Measurements from ENCODE around the gene TAF1C. TPM values are rescaled to one million over a fixed set of nuclear protein-coding genes. Genes with fewer than 3 reads are reported as not detected.

TAF1C gene
- total and polyA plus RNA-seq, 10 of the 15 experiments (the other 5 are each of a cell fraction or from before 2014, with no cell fraction given), result 0.98 to 40.1 (median 15.4) TPM

GRCh38 chr16:84138500-84138823, 48.4 kb downstream of the TAF1C start:
- peak overlapping the region; percentile 71; the same call in 1 of the 2 replicates for H3K4me2 ChIP-seq (ENCODE audit: control insufficient read depth, insufficient read depth)
- 48% methylated on average over 2 of the region's 2 CpGs for WGBS (ENCODE audit: insufficient coverage, insufficient replicate concordance, low lambda C conversion rate, missing lambda C conversion rate)
- in situ Hi-C loops (cut with MboI) (no loop called here), intact Hi-C loops (cut with micrococcal nuclease; ENCODE audit: unreplicated experiment) (no loop called here)
- ChIA-PET CTCF (interaction anchor here (0.8 to 1.5 kb wide), 6 partner anchors 15 to 52 kb away, joined by 3 to 7 read pairs (median 3); partner anchors contain the start of gene TAF1C), SMC1A (ENCODE audit: uncharacterized antibody, unreplicated experiment) (interaction anchor here (1.0 to 1.5 kb wide), 2 partner anchors 16 to 21 kb away, joined by 3 to 4 read pairs; no protein-coding TSS in a partner anchor), RAD21 (ENCODE audit: unreplicated experiment) (interaction anchor here (0.8 to 1.8 kb wide), 2 partner anchors 21 to 26 kb away, joined by 3 to 5 read pairs; partner anchors contain the start of gene MBTPS1), POLR2A (no interaction called here)
- DNase-seq (ENCODE audit: low read depth, low spot score) (no peak), ATAC-seq (no peak), FAIRE-seq (no peak)
- no peaks in the 10 kb centered on the region for H3K27me3 ChIP-seq (replicated peaks in 1 of 2; ENCODE audit: control insufficient read depth in 2 of 2, insufficient read depth in 2 of 2, low read length in 1 of 2)
- H3K79me2 ChIP-seq (ENCODE audit: control insufficient read depth, insufficient read depth, low read length), result peaks cover 1% of the 10 kb centered on the region
- no peak overlapping the region for H3K9ac ChIP-seq (ENCODE audit: control insufficient read depth, insufficient read depth, low read length)
- no peak overlapping the region for H3K27ac ChIP-seq (ENCODE audit: control insufficient read depth, insufficient read depth)
- H3K36me3 ChIP-seq (ENCODE audit: control insufficient read depth in 2 of 2, insufficient read depth in 2 of 2, low read length in 1 of 2), result no peaks in the 10 kb centered on the region
- H3K9me3 ChIP-seq (replicated peaks; ENCODE audit: control insufficient read depth, insufficient read depth, low read length), result no peaks in the 10 kb centered on the region
- no peaks in the 10 kb centered on the region for H4K20me1 ChIP-seq (ENCODE audit: control insufficient read depth, insufficient read depth)
- no peak overlapping the region for H3K4me3 ChIP-seq
- peaks cover 11% of the 10 kb centered on the region for H3K4me1 ChIP-seq (ENCODE audit: control insufficient read depth, insufficient read depth, low read length)
- no peak overlapping the region for H2AFZ ChIP-seq (ENCODE audit: control insufficient read depth, low read depth, low read length)
- no TSS peak for BruUV-seq (replicated peaks)
- no peak for TF ChIP-seq STAT1 (conservative IDR thresholded peaks at IDR 0.05)
- TF ChIP-seq STAT3 (IDR thresholded peaks at IDR 0.05; ENCODE audit: low read depth, low read length), result no peak
- TF ChIP-seq SKIL (IDR thresholded peaks at IDR 0.05; ENCODE audit: low read depth, poor library complexity, severe bottlenecking), result peak; percentile 60
- TF ChIP-seq SRF (IDR thresholded peaks at IDR 0.05; ENCODE audit: low read depth in 2 of 2, low read length in 2 of 2), result peak in 1 of 2 experiments; percentile 65; a peak in 1 of 4 replicates
- TF ChIP-seq MEF2A (IDR thresholded peaks at IDR 0.05; ENCODE audit: insufficient read depth, low read depth, low read length), result no peak
- no peak for TF ChIP-seq KLF5 (IDR thresholded peaks at IDR 0.05; ENCODE audit: partially characterized antibody)
- TF ChIP-seq ZBTB11 (CRISPR knock-in tag; IDR thresholded peaks at IDR 0.05), result no peak
- no peak for TF ChIP-seq BHLHE40 (IDR thresholded peaks at IDR 0.05; ENCODE audit: borderline replicate concordance in 1 of 2, low read depth in 2 of 2, low read length in 1 of 2)
- TF ChIP-seq RFX5 (IDR thresholded peaks at IDR 0.05; ENCODE audit: low read depth, low read length), result no peak
- TF ChIP-seq ZBTB40 (IDR thresholded peaks at IDR 0.05; ENCODE audit: borderline replicate concordance), result no peak
- no peak for TF ChIP-seq BCLAF1 (IDR thresholded peaks at IDR 0.05)
